Loucy (cell line): Measurements from ENCODE around the gene IFI30.

Experiments used
- H2AFZ ChIP-seq: fragments of 200-600 bp; sonication (generic); 2 replicates; pipeline ENCODE4 v1.6.0; 2016; ENCODE audit warnings: antibody characterized with exemption, mild to moderate bottlenecking, low read length, moderate library complexity
- H3F3A ChIP-seq: fragments of 200-600 bp; 2 replicates; pipeline ENCODE4 v1.6.0; 2016; ENCODE audit warnings: antibody characterized with exemption, low read depth, mild to moderate bottlenecking
- H3K27me3 ChIP-seq: fragments of 200-600 bp; sonication (generic); 2 replicates; pipeline ENCODE4 v1.6.1; 2014; ENCODE audit warnings: low read length, mild to moderate bottlenecking; ENCODE audit not compliant: insufficient read depth, poor library complexity, severe bottlenecking
- H3K36me3 ChIP-seq: fragments of 200-600 bp; sonication (generic); 2 replicates; pipeline ENCODE4 v1.6.1; 2016; ENCODE audit warnings: low read length; ENCODE audit not compliant: insufficient read depth
- H3K4me1 ChIP-seq: fragments of 200-600 bp; sonication (generic); 2 replicates; pipeline ENCODE4 v1.5.1; 2014; ENCODE audit warnings: low read length, mild to moderate bottlenecking; ENCODE audit not compliant: insufficient read depth, poor library complexity, severe bottlenecking
- H3K4me2 ChIP-seq: fragments of 200-600 bp; sonication (generic); 2 replicates; pipeline ENCODE4 v1.6.0; 2014; ENCODE audit warnings: antibody characterized with exemption, low read length, low read depth, mild to moderate bottlenecking; ENCODE audit not compliant: poor library complexity, severe bottlenecking
- H3K4me3 ChIP-seq: fragments of 200-600 bp; sonication (generic); 2 replicates; pipeline ENCODE4 v1.5.1; 2014; ENCODE audit warnings: low read length, mild to moderate bottlenecking, mixed read lengths; ENCODE audit not compliant: poor library complexity, severe bottlenecking
- H3K79me2 ChIP-seq: fragments of 200-600 bp; sonication (generic); 2 replicates; pipeline ENCODE4 v1.6.1; 2014; ENCODE audit warnings: low read length; ENCODE audit not compliant: insufficient read depth
- H3K9ac ChIP-seq: fragments of 200-600 bp; sonication (generic); 2 replicates; pipeline ENCODE4 v1.6.0; 2014; ENCODE audit warnings: mild to moderate bottlenecking, low read depth, low read length, moderate library complexity; ENCODE audit not compliant: poor library complexity, severe bottlenecking
- H3K9me2 ChIP-seq: fragments of 200-600 bp; sonication (generic); replicated peaks from 2 replicates; pipeline ENCODE4 v1.6.1; 2016; ENCODE audit warnings: low read depth, low read length, mixed read lengths
- H3K9me3 ChIP-seq: fragments of 200-600 bp; sonication (generic); 2 replicates; pipeline ENCODE4 v1.6.1; 2014; ENCODE audit warnings: mild to moderate bottlenecking, antibody characterized with exemption, low read length, low read depth; ENCODE audit not compliant: insufficient read depth
- H4K20me1 ChIP-seq: fragments of 200-600 bp; sonication (generic); 2 replicates; pipeline ENCODE4 v1.6.0; 2014; ENCODE audit warnings: antibody characterized with exemption, low read length, mild to moderate bottlenecking; ENCODE audit not compliant: insufficient read depth, poor library complexity, severe bottlenecking
- CTCF ChIP-seq: fragments of 200-600 bp; sonication (generic); conservative IDR thresholded peaks from 2 replicates; pipeline ENCODE4 v1.5.1; 2014; ENCODE audit warnings: mild to moderate bottlenecking, antibody characterized with exemption, low read length
- EZH2phosphoT487 ChIP-seq: fragments of 200-600 bp; IDR thresholded peaks from 2 replicates; pipeline ENCODE4 v1.6.1; 2018; ENCODE audit warnings: antibody characterized with exemption, mild to moderate bottlenecking, moderate library complexity, borderline replicate concordance

IFI30 gene

GRCh38 chr19:18225355-18225701 lies 51.7 kb downstream of the IFI30 start:
- Histone ChIP-seq H3K36me3 (no peaks in the 10 kb centered on the region), H2AFZ (no peak overlapping the region), H3K9me3 (no peaks in the 10 kb centered on the region), H3K27me3 (no peaks in the 10 kb centered on the region), H3K9ac (no peak overlapping the region), H3K4me1 (no peaks in the 10 kb centered on the region), H3F3A (no peaks in the 10 kb centered on the region), H3K4me3 (no peak overlapping the region), H3K9me2 (no peaks in the 10 kb centered on the region), H4K20me1 (no peaks in the 10 kb centered on the region), H3K4me2 (no peak overlapping the region), H3K79me2 (no peaks in the 10 kb centered on the region)
- TF ChIP-seq EZH2phosphoT487 = no peak
- TF ChIP-seq CTCF = no peak

- Histone ChIP-seq H3K9ac (no peak within 1 kb of the TSS), H3K9me2 (no peaks in the 10 kb centered on the region), H3K4me2 (no peak within 1 kb of the TSS), H3K9me3 (no peaks in the 10 kb centered on the region), H3K79me2 (no peaks in the 10 kb centered on the region), H3K4me3 (no peak within 1 kb of the TSS), H3K36me3 (no peaks in the 10 kb centered on the region), H2AFZ (no peak within 1 kb of the TSS), H4K20me1 (no peaks in the 10 kb centered on the region), H3K27me3 (no peaks in the 10 kb centered on the region), H3F3A (no peaks in the 10 kb centered on the region), H3K4me1 (no peaks in the 10 kb centered on the region)
- TF ChIP-seq CTCF (no peak), EZH2phosphoT487 (no peak)
Observed at GRCh38 chr19:18225702-18226468, 52.3 kb downstream of the IFI30 start, which contains the start of gene PDE4C. Gene PDE4C (minus strand): TSS chr19:18226438. CDS start chr19:18226415, 23 bp downstream.

- H3K4me3 ChIP-seq = no peak overlapping the region
- no peaks in the 10 kb centered on the region for H4K20me1 ChIP-seq
- no peak for TF ChIP-seq EZH2phosphoT487
- TF ChIP-seq CTCF = no peak
- H3K36me3 ChIP-seq = no peaks in the 10 kb centered on the region
- no peaks in the 10 kb centered on the region for H3K27me3 ChIP-seq
- H3K4me2 ChIP-seq = no peak overlapping the region
- no peaks in the 10 kb centered on the region for H3K9me3 ChIP-seq
- H3F3A ChIP-seq = no peaks in the 10 kb centered on the region
- H3K79me2 ChIP-seq = no peaks in the 10 kb centered on the region
- H3K9ac ChIP-seq = no peak overlapping the region
- no peak overlapping the region for H2AFZ ChIP-seq
- no peaks in the 10 kb centered on the region for H3K9me2 ChIP-seq
- H3K4me1 ChIP-seq = peaks cover 7% of the 10 kb centered on the region
Observed at GRCh38 chr19:18226956-18227780, 53.6 kb downstream of the IFI30 start.
